Sigmoid colon (tissue), 7 donors: ENCODE data around the gene CIAO3. TPM values are rescaled to one million over a fixed set of nuclear protein-coding genes. Genes with fewer than 3 reads are reported as not detected.

ENCODE experiments used
- DNase-seq: peaks from one replicate; pipeline ENCODE4 v3.0.0-alpha.2; 2019
- H3K27ac ChIP-seq, 4 donors: fragments of 200-600 bp; sonication (generic); one replicate each; pipeline ENCODE4 v1.5.1; 2016 to 2019; ENCODE audit warnings: mild to moderate bottlenecking in 1 of 4
- H3K27me3 ChIP-seq, 3 donors: fragments of 200-600 bp; sonication (generic); one replicate each; pipeline ENCODE4 v1.5.1; 2019; ENCODE audit warnings: mild to moderate bottlenecking in 1 of 3
- H3K36me3 ChIP-seq, 4 donors: fragments of 200-600 bp; sonication (generic); one replicate each; pipeline ENCODE4 v1.5.1; 2016 to 2019
- H3K4me1 ChIP-seq, 4 donors: fragments of 200-600 bp; sonication (generic); one replicate each; pipeline ENCODE4 v1.5.1; 2017 to 2019
- H3K4me3 ChIP-seq, 4 donors: fragments of 200-600 bp; sonication (generic); one replicate each; pipeline ENCODE4 v1.5.1; 2017 to 2019; ENCODE audit warnings: mild to moderate bottlenecking in 2 of 4, moderate library complexity in 1 of 4
- H3K9me3 ChIP-seq, 4 donors: fragments of 200-600 bp in 3 of 4; sonication (generic) in 3 of 4; one replicate each; pipeline versions ENCODE4 v1.5.1 to v1.6.1; 2013 to 2019
- EP300 ChIP-seq, 4 donors: sonication (generic); formaldehyde crosslinking; IDR thresholded peaks; one replicate each; pipeline ENCODE4 v1.6.1; 2017; ENCODE audit warnings: antibody characterized with exemption in 4 of 4
- POLR2A ChIP-seq, 2 donors: fragments of 450-650 bp; IDR thresholded peaks; one replicate each; pipeline ENCODE4 v1.6.1; 2016; ENCODE audit warnings: antibody characterized with exemption in 2 of 2, mild to moderate bottlenecking in 2 of 2, moderate library complexity in 2 of 2
- POLR2AphosphoS5 ChIP-seq, 4 donors: sonication (generic); formaldehyde crosslinking; IDR thresholded peaks; one replicate each; pipeline ENCODE4 v1.6.1; 2017; ENCODE audit warnings: antibody characterized with exemption in 4 of 4
- WGBS, 2 donors: extraction: QIAGEN DNeasy Blood & Tissue Kit; methylation state at CpG; one replicate each; pipeline ENCODE4 v1.1.7; 2013; 5-methylcytosine and 5-hydroxymethylcytosine counted together
- intact Hi-C: fragments of 100-400 bp; cut with DNase I; formaldehyde crosslinking; loops from one replicate; pipeline ENCODE4 v1.15.1; 2023
- polyA plus RNA-seq, 3 donors: library from polyadenylated mRNA; stranded (reverse); fragments of 200-250 nt; gene quantifications; one replicate each; pipeline ENCODE4 v1.2.3, GENCODE V29; 2013
- total RNA-seq, 4 donors: library from RNA; depleted of rRNA; stranded (reverse); fragments of >200 nt; gene quantifications; one replicate each; pipeline ENCODE4 v1.1.0, GENCODE V29; 2016
- TF ChIP-seq, protein P1 (sequence below), 4 experiments: fragments of 450-650 bp in 3 of 4; fragments of 200-600 bp in 1 of 4; IDR thresholded peaks; one replicate each; pipeline ENCODE4 v1.5.1; 2016 to 2019; ENCODE audit warnings: antibody characterized with exemption in 4 of 4, mild to moderate bottlenecking in 3 of 4, moderate library complexity in 2 of 4
- donor health status: healthy with polysubstance abuse.
- donor health status: Bipolar disorder and iron deficiency.
- donor health status: healthy.

Gene CIAO3
- total and polyA plus RNA-seq, 7 donors: 18.6 to 51.0 (median 25.4) TPM

DNA sequence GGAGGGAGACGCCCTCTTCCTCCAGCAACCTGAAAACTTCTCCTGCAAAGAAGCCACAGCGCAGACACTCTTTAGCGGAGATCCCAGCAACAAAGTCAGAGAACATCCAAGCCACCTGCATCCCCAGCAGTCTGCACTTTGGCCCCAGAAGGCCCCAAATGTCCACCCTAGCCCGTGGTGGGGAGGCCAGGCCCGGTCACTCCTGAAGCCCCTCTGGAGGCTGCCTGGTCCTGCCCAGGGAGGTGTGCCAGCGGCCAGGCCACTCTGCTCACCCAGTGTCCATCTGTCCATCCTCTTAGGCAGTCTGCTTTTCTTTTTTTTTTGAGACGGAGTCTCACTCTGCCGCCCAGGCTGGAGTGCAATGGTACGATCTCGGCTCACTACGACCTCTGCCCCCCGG lies 8.5 kb downstream of the CIAO3 start:
- H3K4me1 ChIP-seq: peaks cover 0 to 17% (median 16%) of the 10 kb centered on the region in 4 donors
- H3K27me3 ChIP-seq: peaks cover 10 to 22% (median 14%) of the 10 kb centered on the region in 3 donors
- TF ChIP-seq POLR2AphosphoS5 (IDR thresholded peaks at IDR 0.05) (no peak), EP300 (IDR thresholded peaks at IDR 0.05) (no peak), POLR2A (IDR thresholded peaks at IDR 0.05) (no peak)
- TF ChIP-seq, protein P1, sequence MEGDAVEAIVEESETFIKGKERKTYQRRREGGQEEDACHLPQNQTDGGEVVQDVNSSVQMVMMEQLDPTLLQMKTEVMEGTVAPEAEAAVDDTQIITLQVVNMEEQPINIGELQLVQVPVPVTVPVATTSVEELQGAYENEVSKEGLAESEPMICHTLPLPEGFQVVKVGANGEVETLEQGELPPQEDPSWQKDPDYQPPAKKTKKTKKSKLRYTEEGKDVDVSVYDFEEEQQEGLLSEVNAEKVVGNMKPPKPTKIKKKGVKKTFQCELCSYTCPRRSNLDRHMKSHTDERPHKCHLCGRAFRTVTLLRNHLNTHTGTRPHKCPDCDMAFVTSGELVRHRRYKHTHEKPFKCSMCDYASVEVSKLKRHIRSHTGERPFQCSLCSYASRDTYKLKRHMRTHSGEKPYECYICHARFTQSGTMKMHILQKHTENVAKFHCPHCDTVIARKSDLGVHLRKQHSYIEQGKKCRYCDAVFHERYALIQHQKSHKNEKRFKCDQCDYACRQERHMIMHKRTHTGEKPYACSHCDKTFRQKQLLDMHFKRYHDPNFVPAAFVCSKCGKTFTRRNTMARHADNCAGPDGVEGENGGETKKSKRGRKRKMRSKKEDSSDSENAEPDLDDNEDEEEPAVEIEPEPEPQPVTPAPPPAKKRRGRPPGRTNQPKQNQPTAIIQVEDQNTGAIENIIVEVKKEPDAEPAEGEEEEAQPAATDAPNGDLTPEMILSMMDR (IDR thresholded peaks at IDR 0.05): no peak
- DNase-seq: no peak
- H3K4me3 ChIP-seq: no peak overlapping the region
- peaks cover 20 to 57% (median 33%) of the 10 kb centered on the region in 4 donors for H3K36me3 ChIP-seq
- 94 to 96% methylated on average over 12 of the region's 12 CpGs for WGBS, 2 donors
- H3K27ac ChIP-seq: no peak overlapping the region
- H3K9me3 ChIP-seq: no peaks in the 10 kb centered on the region
- intact Hi-C loops: no loop called here

DNA sequence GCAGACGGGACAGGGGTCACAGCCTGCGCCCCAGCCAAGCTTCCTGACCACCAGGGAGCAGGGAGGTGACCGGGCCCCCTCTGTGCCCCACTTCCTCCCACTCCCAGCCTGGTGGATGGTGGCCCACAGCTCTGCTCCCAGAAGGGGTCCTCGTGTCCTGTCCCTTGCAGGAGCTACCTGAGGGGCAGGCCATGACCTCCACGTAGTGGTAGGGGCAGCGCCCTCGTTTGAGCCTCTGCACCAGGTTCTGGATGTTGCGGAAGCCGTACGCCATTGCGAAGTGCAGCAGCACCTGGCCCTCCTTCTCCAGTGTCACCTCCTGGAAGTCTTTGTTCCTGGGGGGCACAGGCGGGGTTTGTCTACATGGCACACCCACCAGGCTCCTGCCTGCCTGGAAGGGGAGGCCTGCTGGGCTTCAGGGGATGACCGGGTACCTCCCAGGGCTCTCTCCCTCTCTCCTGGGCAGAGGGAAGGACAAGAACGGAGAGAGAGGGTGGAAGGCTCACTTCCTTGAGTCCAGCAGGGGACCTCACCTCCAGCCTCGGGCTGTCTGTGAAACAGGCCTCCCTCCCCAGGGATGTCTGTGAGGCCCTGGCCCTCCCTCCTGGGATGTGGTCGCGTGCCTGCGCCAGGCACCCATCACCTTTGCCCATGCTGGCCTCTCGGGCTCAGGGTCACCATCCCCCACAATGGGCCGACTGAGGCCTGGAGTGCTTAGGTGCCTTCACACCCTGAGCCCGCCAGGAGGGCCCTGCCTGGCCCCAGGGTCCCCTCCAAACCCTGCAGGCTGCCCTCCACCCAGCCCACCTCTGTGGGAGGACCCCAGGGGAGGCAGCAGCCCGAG lies 9.9 kb downstream of the CIAO3 start:
- TF ChIP-seq POLR2AphosphoS5 (IDR thresholded peaks at IDR 0.05) (no peak), POLR2A (IDR thresholded peaks at IDR 0.05) (no peak), EP300 (IDR thresholded peaks at IDR 0.05) (no peak)
- TF ChIP-seq, protein P1 (IDR thresholded peaks at IDR 0.05): no peak
- intact Hi-C loops: no loop called here
- peaks cover 6 to 42% (median 22%) of the 10 kb centered on the region in 4 donors for H3K36me3 ChIP-seq
- H3K9me3 ChIP-seq: no peaks in the 10 kb centered on the region
- no peak overlapping the region for H3K27ac ChIP-seq
- DNase-seq: no peak
- no peak overlapping the region for H3K4me3 ChIP-seq
- H3K27me3 ChIP-seq: peaks cover 23 to 35% (median 28%) of the 10 kb centered on the region in 3 donors
- peaks cover 0 to 31% (median 27%) of the 10 kb centered on the region in 4 donors for H3K4me1 ChIP-seq
- 88 to 91% methylated on average over 22 of the region's 22 CpGs for WGBS, 2 donors

DNA sequence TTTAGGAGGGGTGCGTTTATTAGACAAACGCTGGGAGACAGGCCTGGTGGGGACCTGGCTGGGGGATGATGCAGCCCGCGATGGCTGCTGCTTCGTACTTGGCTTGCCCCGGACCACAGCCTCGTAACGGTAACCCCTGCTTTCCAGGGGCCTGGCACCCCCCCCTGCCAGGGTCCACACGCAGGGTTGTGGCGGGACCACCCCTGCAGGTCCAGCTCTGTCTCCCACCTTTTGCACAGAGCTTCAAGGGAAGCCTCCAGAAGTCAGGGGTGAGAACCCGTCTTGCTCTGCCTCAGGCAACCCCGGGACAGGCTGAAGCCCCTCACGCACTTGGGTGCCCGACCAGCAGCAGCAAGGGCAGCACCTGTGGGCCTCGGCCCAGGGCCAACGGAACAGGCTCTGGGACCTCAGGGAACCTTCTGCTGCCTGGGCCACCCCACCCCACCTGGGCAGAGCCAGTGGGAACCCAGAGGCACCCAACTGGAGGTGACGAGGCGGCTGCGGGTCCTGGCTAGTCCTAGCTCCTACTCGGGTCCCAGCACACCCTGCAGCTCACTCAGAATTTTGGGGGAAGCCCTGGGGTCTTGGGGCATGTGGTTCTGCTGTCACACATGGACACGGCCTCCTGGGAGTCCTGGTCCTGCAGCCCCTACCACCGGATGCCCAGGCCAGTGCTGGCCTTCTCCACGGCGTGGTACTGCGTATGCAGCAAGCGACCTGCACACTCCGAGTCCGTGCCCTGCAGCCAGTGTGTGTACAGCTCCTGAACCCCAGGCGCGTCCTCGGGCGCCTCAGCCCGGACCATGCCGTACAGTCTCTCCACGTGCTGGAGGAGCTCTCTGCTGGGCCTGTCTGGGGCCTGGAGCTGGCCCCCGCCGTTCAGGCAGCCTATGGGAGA lies 10.8 kb downstream of the CIAO3 start:
- Histone ChIP-seq H3K36me3 (peaks cover 0 to 36% (median 17%) of the 10 kb centered on the region in 4 donors), H3K27me3 (peaks cover 27 to 43% (median 30%) of the 10 kb centered on the region in 3 donors), H3K4me1 (peaks cover 0 to 33% (median 27%) of the 10 kb centered on the region in 4 donors), H3K4me3 (no peak overlapping the region), H3K27ac (no peak overlapping the region), H3K9me3 (no peaks in the 10 kb centered on the region)
- DNase-seq: no peak
- intact Hi-C loops: no loop called here
- 91 to 92% methylated on average over 37 of the region's 37 CpGs for WGBS, 2 donors
- TF ChIP-seq, protein P1 (IDR thresholded peaks at IDR 0.05): no peak
- TF ChIP-seq EP300 (IDR thresholded peaks at IDR 0.05) (no peak), POLR2AphosphoS5 (IDR thresholded peaks at IDR 0.05) (no peak), POLR2A (IDR thresholded peaks at IDR 0.05) (no peak)

DNA sequence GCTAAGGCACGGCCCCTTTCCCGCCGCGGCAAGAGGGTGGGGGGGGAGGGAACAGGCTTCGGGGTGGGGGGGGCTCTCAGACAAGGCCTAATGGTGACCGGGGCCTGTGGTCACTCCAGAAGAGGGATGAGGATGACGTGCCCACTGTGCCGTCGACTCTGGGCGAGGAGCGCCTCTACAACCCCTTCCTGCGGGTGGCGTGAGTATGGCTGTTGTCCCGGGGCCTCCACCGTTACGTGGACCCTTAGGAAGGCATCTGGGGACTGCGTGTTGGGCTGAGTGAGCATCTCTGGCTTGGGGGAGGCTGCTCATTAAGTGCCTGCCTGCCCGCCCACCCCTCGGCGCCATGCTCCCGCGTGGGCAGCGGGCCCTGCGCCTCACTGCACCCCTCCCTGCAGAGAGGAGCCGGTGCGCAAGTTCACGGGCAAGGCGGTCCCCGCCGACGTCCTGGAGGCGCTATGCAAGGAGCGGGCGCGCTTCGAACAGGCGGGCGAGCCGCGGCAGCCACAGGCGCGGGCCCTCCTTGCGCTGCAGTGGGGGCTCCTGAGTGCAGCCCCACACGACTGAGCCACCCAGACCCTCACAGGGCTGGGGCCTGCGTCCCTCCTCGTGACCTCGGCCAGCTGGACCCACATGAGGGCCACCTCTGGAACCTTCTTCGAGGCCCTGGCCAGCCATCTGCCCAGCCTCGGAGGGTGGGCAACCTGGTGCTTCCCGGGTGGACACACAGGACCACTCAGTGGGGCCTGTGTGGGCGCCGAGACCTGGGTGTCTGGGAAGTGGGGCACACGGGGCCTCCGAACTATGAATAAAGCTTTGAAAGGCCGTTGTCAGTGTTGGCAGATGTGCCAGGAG lies 11.7 kb downstream of the CIAO3 start:
- 71 to 75% methylated on average over 55 of the region's 55 CpGs for WGBS, 2 donors
- DNase-seq: no peak
- peaks cover 0 to 33% (median 27%) of the 10 kb centered on the region in 4 donors for H3K4me1 ChIP-seq
- H3K9me3 ChIP-seq: no peaks in the 10 kb centered on the region
- TF ChIP-seq POLR2A (IDR thresholded peaks at IDR 0.05) (no peak), POLR2AphosphoS5 (IDR thresholded peaks at IDR 0.05) (no peak)
- H3K27me3 ChIP-seq: peaks cover 27 to 45% (median 30%) of the 10 kb centered on the region in 3 donors
- H3K36me3 ChIP-seq: peaks cover 0 to 27% (median 11%) of the 10 kb centered on the region in 4 donors
- no peak overlapping the region for H3K27ac ChIP-seq
- H3K4me3 ChIP-seq: no peak overlapping the region
- intact Hi-C loops: no loop called here
